Caco-2 (cell line): ENCODE data around the gene SLC14A1. TPM values are rescaled to one million over a fixed set of nuclear protein-coding genes. Genes with fewer than 3 reads are reported as not detected.

Experiments used
- BruUV-seq: library from RNA; stranded (reverse); fragments of 400-500 nt; replicated peaks from 2 replicates; lab custom pipeline; 2021; lab: Mats Ljungman, UMichigan
- CTCF ChIA-PET: fragments of 300-600 bp; sonication (Branson Sonifier 250); formaldehyde crosslinking; loops from one replicate; lab custom pipeline; 2022; ENCODE audit warnings: antibody characterized with exemption; lab: Charles Lee
- POLR2A ChIA-PET: fragments of 300-600 bp; sonication (Branson Sonifier 250); formaldehyde crosslinking; loops from one replicate; lab custom pipeline; 2022; ENCODE audit warnings: antibody characterized with exemption; lab: Charles Lee
- DNase-seq, 2 experiments: peaks; one replicate each; pipeline versions ENCODE4 v3.0.0 to v3.0.0-alpha.2; 2020 to 2022
- H3K27me3 ChIP-seq: replicated peaks from 2 replicates; pipeline ENCODE4 v1.6.0; 2011; ENCODE audit warnings: low read length; ENCODE audit not compliant: control insufficient read depth, insufficient read depth
- H3K36me3 ChIP-seq: 2 replicates; pipeline ENCODE4 v1.5.1; 2011; ENCODE audit warnings: low read length; ENCODE audit not compliant: control insufficient read depth, insufficient read depth
- H3K4me1 ChIP-seq: fragments of 250-450 bp; sonication (Bioruptor Pico); 2 replicates; pipeline ENCODE4 v1.5.1; 2020; ENCODE audit warnings: mild to moderate bottlenecking
- H3K4me3 ChIP-seq: 2 replicates; pipeline ENCODE4 v1.5.1; 2011; ENCODE audit warnings: low read depth, mild to moderate bottlenecking, control low read depth, low read length
- H3K9me3 ChIP-seq: fragments of 250-450 bp; sonication (Bioruptor Pico); 2 replicates; pipeline ENCODE4 v1.5.1; 2020; ENCODE audit warnings: mild to moderate bottlenecking, moderate library complexity
- H3K27ac Mint-ChIP-seq: one replicate; pipeline ENCODE4 v1.8.0; 2022; ENCODE audit warnings: mixed read lengths; ENCODE audit not compliant: unreplicated experiment
- H3K27me3 Mint-ChIP-seq: one replicate; pipeline ENCODE4 v1.8.0; 2022; ENCODE audit warnings: mixed read lengths; ENCODE audit not compliant: insufficient read depth, unreplicated experiment
- H3K36me3 Mint-ChIP-seq: one replicate; pipeline ENCODE4 v1.8.0; 2022; ENCODE audit warnings: mild to moderate bottlenecking, mixed read lengths; ENCODE audit not compliant: insufficient read depth, unreplicated experiment
- H3K4me1 Mint-ChIP-seq: one replicate; pipeline ENCODE4 v1.8.0; 2022; ENCODE audit warnings: low read depth, mixed read lengths; ENCODE audit not compliant: unreplicated experiment
- H3K4me3 Mint-ChIP-seq: one replicate; pipeline ENCODE4 v1.8.0; 2022; ENCODE audit warnings: mild to moderate bottlenecking, moderate library complexity, mixed read lengths; ENCODE audit not compliant: unreplicated experiment
- H3K9me3 Mint-ChIP-seq: one replicate; pipeline ENCODE4 v1.8.0; 2022; ENCODE audit warnings: mixed read lengths; ENCODE audit not compliant: unreplicated experiment
- intact Hi-C: fragments of 100-400 bp; cut with micrococcal nuclease; formaldehyde crosslinking; loops from one replicate; pipeline ENCODE4 v1.10.0; 2022; ENCODE audit not compliant: unreplicated experiment
- total RNA-seq: library from RNA; stranded (reverse); gene quantifications from 2 replicates; pipeline ENCODE4 v1.2.3, GENCODE V29; 2022
- TF ChIP-seq, protein P1 (sequence below), 2 experiments: fragments of 200-600 bp in 1 of 2; IDR thresholded peaks; 1 replicate in 1 of 2; 2 replicates in 1 of 2; pipeline versions ENCODE4 v1.5.1 to v1.8.0; 2011 to 2022; ENCODE audit warnings: antibody characterized with exemption in 1 of 2, control low read depth in 1 of 2, inconsistent platforms in 1 of 2, low read depth in 1 of 2, low read length in 1 of 2, mild to moderate bottlenecking in 1 of 2, moderate library complexity in 1 of 2; ENCODE audit not compliant: insufficient read depth in 1 of 2, severe bottlenecking in 1 of 2, unreplicated experiment in 1 of 2

Gene SLC14A1
- total RNA-seq, 1 experiment from 2014 or later: not detected

DNA sequence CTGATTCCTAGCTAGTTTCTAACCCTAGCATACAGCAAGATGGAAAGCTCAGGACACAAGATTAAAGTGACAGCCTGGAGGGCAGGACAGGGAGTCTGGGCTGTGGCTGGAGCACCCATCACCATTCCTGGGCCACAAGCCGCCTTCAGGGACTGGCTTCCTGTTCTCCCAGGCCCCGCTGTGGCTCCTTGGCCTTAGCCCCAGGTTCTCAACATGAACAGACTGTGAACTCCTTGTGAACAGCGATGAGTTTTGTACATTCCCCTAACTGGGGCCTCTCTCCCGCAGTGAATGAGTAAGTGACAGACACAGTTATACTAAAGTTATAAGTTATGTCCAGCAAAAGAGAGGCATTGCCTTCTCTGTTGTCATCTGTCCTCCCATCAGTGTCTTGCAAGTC is 35.9 kb upstream of the SLC14A1 start:
- H3K4me1 ChIP-seq: no peaks in the 10 kb centered on the region
- H3K27ac Mint-ChIP-seq: no peak overlapping the region
- H3K4me3 ChIP-seq: no peak overlapping the region
- H3K9me3 Mint-ChIP-seq: no peaks in the 10 kb centered on the region
- intact Hi-C loops: no loop called here
- H3K27me3 Mint-ChIP-seq: no peaks in the 10 kb centered on the region
- no peaks in the 10 kb centered on the region for H3K27me3 ChIP-seq
- no peaks in the 10 kb centered on the region for H3K36me3 Mint-ChIP-seq
- no peak overlapping the region for H3K4me3 Mint-ChIP-seq
- no peaks in the 10 kb centered on the region for H3K36me3 ChIP-seq
- TF ChIP-seq, protein P1, sequence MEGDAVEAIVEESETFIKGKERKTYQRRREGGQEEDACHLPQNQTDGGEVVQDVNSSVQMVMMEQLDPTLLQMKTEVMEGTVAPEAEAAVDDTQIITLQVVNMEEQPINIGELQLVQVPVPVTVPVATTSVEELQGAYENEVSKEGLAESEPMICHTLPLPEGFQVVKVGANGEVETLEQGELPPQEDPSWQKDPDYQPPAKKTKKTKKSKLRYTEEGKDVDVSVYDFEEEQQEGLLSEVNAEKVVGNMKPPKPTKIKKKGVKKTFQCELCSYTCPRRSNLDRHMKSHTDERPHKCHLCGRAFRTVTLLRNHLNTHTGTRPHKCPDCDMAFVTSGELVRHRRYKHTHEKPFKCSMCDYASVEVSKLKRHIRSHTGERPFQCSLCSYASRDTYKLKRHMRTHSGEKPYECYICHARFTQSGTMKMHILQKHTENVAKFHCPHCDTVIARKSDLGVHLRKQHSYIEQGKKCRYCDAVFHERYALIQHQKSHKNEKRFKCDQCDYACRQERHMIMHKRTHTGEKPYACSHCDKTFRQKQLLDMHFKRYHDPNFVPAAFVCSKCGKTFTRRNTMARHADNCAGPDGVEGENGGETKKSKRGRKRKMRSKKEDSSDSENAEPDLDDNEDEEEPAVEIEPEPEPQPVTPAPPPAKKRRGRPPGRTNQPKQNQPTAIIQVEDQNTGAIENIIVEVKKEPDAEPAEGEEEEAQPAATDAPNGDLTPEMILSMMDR (IDR thresholded peaks at IDR 0.05; ENCODE audit: insufficient read depth in 1 of 2, low read depth in 1 of 2, low read length in 1 of 2, severe bottlenecking in 1 of 2, unreplicated experiment in 1 of 2): no peak
- no peaks in the 10 kb centered on the region for H3K4me1 Mint-ChIP-seq
- POLR2A ChIA-PET: no interaction called here
- no TSS peak for BruUV-seq
- DNase-seq: no peak
- H3K9me3 ChIP-seq: no peaks in the 10 kb centered on the region
- CTCF ChIA-PET: no interaction called here

DNA sequence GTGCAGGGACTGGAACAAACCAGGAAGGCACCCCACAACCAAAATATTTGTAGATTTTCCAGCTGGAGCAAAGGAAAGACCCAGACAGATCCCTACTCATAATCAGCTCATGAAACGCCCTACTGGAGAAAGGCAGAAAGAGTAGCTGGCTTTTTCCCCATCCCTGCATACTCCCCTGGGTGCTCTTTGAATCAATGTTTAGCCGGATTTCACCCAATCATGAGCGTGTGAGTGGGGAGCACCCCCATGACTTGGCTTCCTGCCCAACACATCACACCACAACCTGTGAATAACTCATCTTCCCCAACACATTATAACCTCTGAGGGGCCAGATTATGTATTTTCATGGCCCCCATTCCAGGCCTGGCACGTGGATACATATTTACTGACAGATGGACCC is 35.1 kb upstream of the SLC14A1 start:
- H3K27ac Mint-ChIP-seq: no peak overlapping the region
- H3K36me3 Mint-ChIP-seq: no peaks in the 10 kb centered on the region
- H3K4me3 ChIP-seq: no peak overlapping the region
- intact Hi-C loops: no loop called here
- CTCF ChIA-PET: no interaction called here
- no peaks in the 10 kb centered on the region for H3K9me3 ChIP-seq
- no peaks in the 10 kb centered on the region for H3K9me3 Mint-ChIP-seq
- DNase-seq: no peak
- H3K4me1 ChIP-seq: no peaks in the 10 kb centered on the region
- no TSS peak for BruUV-seq
- H3K36me3 ChIP-seq: no peaks in the 10 kb centered on the region
- no peaks in the 10 kb centered on the region for H3K27me3 ChIP-seq
- TF ChIP-seq, protein P1 (IDR thresholded peaks at IDR 0.05; ENCODE audit: insufficient read depth in 1 of 2, low read depth in 1 of 2, low read length in 1 of 2, severe bottlenecking in 1 of 2, unreplicated experiment in 1 of 2): no peak
- POLR2A ChIA-PET: no interaction called here
- H3K4me3 Mint-ChIP-seq: no peak overlapping the region
- no peaks in the 10 kb centered on the region for H3K27me3 Mint-ChIP-seq
- no peaks in the 10 kb centered on the region for H3K4me1 Mint-ChIP-seq

- H3K4me3 Mint-ChIP-seq: no peak overlapping the region
- H3K27me3 Mint-ChIP-seq: no peaks in the 10 kb centered on the region
- no peak overlapping the region for H3K27ac Mint-ChIP-seq
- Histone ChIP-seq H3K4me1 (no peaks in the 10 kb centered on the region), H3K9me3 (no peaks in the 10 kb centered on the region), H3K36me3 (no peaks in the 10 kb centered on the region), H3K4me3 (no peak overlapping the region), H3K27me3 (no peaks in the 10 kb centered on the region)
- no peaks in the 10 kb centered on the region for H3K36me3 Mint-ChIP-seq
- no peaks in the 10 kb centered on the region for H3K4me1 Mint-ChIP-seq
- no TSS peak for BruUV-seq
- DNase-seq: no peak
- intact Hi-C loops: no loop called here
- ChIA-PET POLR2A (no interaction called here), CTCF (no interaction called here)
- no peaks in the 10 kb centered on the region for H3K9me3 Mint-ChIP-seq
- TF ChIP-seq, protein P1 (IDR thresholded peaks at IDR 0.05; ENCODE audit: insufficient read depth in 1 of 2, low read depth in 1 of 2, low read length in 1 of 2, severe bottlenecking in 1 of 2, unreplicated experiment in 1 of 2): no peak
Observed at GRCh38 chr18:45689396-45689795, 34.6 kb upstream of the SLC14A1 start.
